Measurements from ENCODE around the gene RAI1. TPM values are rescaled to one million over a fixed set of nuclear protein-coding genes. Genes with fewer than 3 reads are reported as not detected.

The RAI1 gene
- total and polyA plus RNA-seq, 2 of the 13 experiments (the other 11 are each of a cell fraction or from before 2014, with no cell fraction given), result 3.4 to 5.2 TPM

DNA sequence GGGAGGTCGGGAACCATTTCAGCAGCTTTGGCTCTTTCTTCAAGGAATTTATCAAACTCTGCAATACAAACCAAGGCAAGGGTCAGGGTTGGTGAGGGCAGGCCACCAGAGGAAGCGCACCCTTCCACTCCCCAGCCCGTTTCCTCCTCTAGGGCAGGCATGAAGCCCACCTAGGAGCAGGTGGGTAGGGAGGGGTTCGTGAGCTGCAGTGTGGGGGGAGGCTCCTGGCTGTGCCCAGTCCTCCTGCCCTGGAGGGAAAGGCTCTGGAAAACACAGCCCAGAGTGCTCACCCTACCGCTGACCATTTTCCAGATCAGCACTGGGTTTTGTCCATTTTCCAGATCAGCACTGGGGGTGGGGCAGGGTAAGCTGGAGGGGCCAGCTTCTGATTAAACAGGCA lies 166.5 kb downstream of the RAI1 start:
- WGBS (ENCODE audit: low lambda C conversion rate), result 74% methylated on average over 2 of the region's 5 CpGs
- ChIA-PET POLR2A (interaction anchor here (6.4 kb wide), 1 partner anchor 10 kb away, joined by 51 read pairs; the partner anchor contains the start of gene SREBF1), CTCF (ENCODE audit: low intra/inter-chr PET ratio, low total read pairs) (no interaction called here)
- no peak overlapping the region for H3K4me2 ChIP-seq (ENCODE audit: low read depth, low read length)
- FAIRE-seq (no peak), DNase-seq (ENCODE audit: low spot score) (no peak), ATAC-seq (no peak)
- no peak overlapping the region for H3K9ac ChIP-seq (ENCODE audit: insufficient read depth, low read depth, low read length)
- H4K20me1 ChIP-seq (ENCODE audit: insufficient read depth, low read length), result no peaks in the 10 kb centered on the region
- H3K79me2 ChIP-seq (ENCODE audit: insufficient read depth, low read length), result no peaks in the 10 kb centered on the region
- H3K27ac ChIP-seq (ENCODE audit: extremely low read length, insufficient read depth, low read length), result no peak overlapping the region
- no peaks in the 10 kb centered on the region for H3K36me3 ChIP-seq (replicated peaks in 1 of 2; ENCODE audit: control insufficient read depth in 1 of 2, insufficient read depth in 2 of 2, low read length in 2 of 2)
- no peak for TF ChIP-seq AGO1 (IDR thresholded peaks at IDR 0.05; ENCODE audit: low read depth, low read length, poor library complexity, severe bottlenecking)
- H3K9me3 ChIP-seq (ENCODE audit: low read length), result no peaks in the 10 kb centered on the region
- intact Hi-C loops (cut with micrococcal nuclease; ENCODE audit: unreplicated experiment) (no loop called here), in situ Hi-C loops (cut with HindIII; ENCODE audit: extremely low pct_ligation_motif_present, low pct_unique_long_range_greater_than_20kb) (no loop called here)
- H3K4me1 ChIP-seq (ENCODE audit: insufficient read depth, low read length), result peaks cover 58% of the 10 kb centered on the region
- no peak overlapping the region for H3K4me3 ChIP-seq (replicated peaks in 1 of 3; ENCODE audit: insufficient read depth in 1 of 3, low read depth in 2 of 3, low read length in 3 of 3)
- BruUV-seq (replicated peaks), result no TSS peak
- no peak overlapping the region for H2AFZ ChIP-seq (ENCODE audit: low read length)
- no peaks in the 10 kb centered on the region; a peak in 1 of 5 replicates for H3K27me3 ChIP-seq (ENCODE audit: control insufficient read depth in 1 of 2, insufficient read depth in 2 of 2, low read length in 2 of 2)

DNA sequence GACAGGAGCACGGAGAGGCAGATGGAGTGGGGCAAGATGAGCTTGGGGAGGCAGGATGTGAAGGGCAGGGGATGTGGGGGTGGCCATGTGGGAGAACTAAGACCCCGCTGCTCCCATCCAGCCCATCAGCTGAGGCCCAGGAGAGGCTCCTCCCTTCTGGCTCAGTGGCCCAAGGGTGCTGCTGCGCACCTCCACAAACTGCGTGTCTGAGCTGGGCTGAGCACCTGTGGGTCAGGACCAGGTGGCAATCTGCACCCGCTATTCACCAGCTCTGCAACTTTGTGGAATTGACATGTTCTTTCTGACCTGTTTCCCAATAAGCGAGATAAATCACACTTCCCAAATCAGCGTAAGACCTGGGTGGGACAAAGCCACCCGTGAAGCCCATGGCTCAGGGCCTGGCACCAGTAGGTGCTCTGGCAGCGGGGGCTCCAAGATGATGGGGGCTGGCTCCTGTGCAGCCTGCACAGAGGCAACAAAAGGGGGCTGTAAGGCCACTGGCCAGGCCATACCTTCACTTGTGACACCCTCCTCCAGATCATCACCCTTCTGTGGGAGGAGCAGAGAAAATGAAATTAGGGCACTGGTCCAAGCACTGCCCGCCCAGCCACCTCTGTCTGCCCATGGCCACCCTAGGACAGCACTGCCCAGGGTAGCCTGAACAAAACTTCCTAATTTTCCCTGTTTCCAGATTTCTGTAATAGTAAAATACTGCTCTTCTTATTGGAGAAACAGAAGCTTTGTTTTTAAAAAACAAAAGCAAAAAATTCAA lies 167.2 kb downstream of the RAI1 start:
- POLR2A ChIA-PET, result interaction anchor here (1.3 to 6.4 kb wide), 4 partner anchors 8 to 21 kb away, joined by 4 to 51 read pairs (median 10); partner anchors contain the start of gene SREBF1
- H3K4me2 ChIP-seq (ENCODE audit: low read depth, low read length), result peak overlapping the region; percentile 40
- H3K9me3 ChIP-seq (ENCODE audit: low read length), result no peaks in the 10 kb centered on the region
- BruUV-seq (replicated peaks), result no TSS peak
- no peak overlapping the region for H3K27ac ChIP-seq (ENCODE audit: extremely low read length, insufficient read depth, low read length)
- H4K20me1 ChIP-seq (ENCODE audit: insufficient read depth, low read length), result no peaks in the 10 kb centered on the region
- no peaks in the 10 kb centered on the region for H3K36me3 ChIP-seq (replicated peaks in 1 of 2; ENCODE audit: control insufficient read depth in 1 of 2, insufficient read depth in 2 of 2, low read length in 2 of 2)
- no peaks in the 10 kb centered on the region for H3K79me2 ChIP-seq (ENCODE audit: insufficient read depth, low read length)
- CTCF ChIA-PET (ENCODE audit: low intra/inter-chr PET ratio, low total read pairs), result interaction anchor here (0.8 kb wide), 1 partner anchor 36 kb away, joined by 3 read pairs; no protein-coding TSS in a partner anchor
- DNase-seq (ENCODE audit: low spot score), result no peak
- no peak for FAIRE-seq
- H3K9ac ChIP-seq (ENCODE audit: insufficient read depth, low read depth, low read length), result no peak overlapping the region
- intact Hi-C loops (cut with micrococcal nuclease; ENCODE audit: unreplicated experiment), result no loop called here
- H3K4me3 ChIP-seq (replicated peaks in 1 of 3; ENCODE audit: insufficient read depth in 1 of 3, low read depth in 2 of 3, low read length in 3 of 3), result no peak overlapping the region
- H3K27me3 ChIP-seq (ENCODE audit: control insufficient read depth in 1 of 2, insufficient read depth in 2 of 2, low read length in 2 of 2), result no peaks in the 10 kb centered on the region; a peak in 1 of 5 replicates
- in situ Hi-C loops (cut with HindIII; ENCODE audit: extremely low pct_ligation_motif_present, low pct_unique_long_range_greater_than_20kb), result no loop called here
- WGBS (ENCODE audit: low lambda C conversion rate), result 84% methylated on average over 8 of the region's 10 CpGs
- H3K4me1 ChIP-seq (ENCODE audit: insufficient read depth, low read length), result peaks cover 50% of the 10 kb centered on the region
- no peak overlapping the region for H2AFZ ChIP-seq (ENCODE audit: low read length)
- no peak for ATAC-seq
- no peak for TF ChIP-seq NCOA2 (CRISPR knock-in tag; IDR thresholded peaks at IDR 0.05)
- no peak for TF ChIP-seq MYNN (CRISPR knock-in tag; IDR thresholded peaks at IDR 0.05; ENCODE audit: low read depth)
- no peak for TF ChIP-seq ZNF546 (CRISPR knock-in tag; conservative IDR thresholded peaks at IDR 0.05)
- TF ChIP-seq, protein P1, sequence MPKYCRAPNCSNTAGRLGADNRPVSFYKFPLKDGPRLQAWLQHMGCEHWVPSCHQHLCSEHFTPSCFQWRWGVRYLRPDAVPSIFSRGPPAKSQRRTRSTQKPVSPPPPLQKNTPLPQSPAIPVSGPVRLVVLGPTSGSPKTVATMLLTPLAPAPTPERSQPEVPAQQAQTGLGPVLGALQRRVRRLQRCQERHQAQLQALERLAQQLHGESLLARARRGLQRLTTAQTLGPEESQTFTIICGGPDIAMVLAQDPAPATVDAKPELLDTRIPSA (CRISPR knock-in tag; IDR thresholded peaks at IDR 0.05; ENCODE audit: borderline replicate concordance), result no peak
- TF ChIP-seq, protein P2, sequence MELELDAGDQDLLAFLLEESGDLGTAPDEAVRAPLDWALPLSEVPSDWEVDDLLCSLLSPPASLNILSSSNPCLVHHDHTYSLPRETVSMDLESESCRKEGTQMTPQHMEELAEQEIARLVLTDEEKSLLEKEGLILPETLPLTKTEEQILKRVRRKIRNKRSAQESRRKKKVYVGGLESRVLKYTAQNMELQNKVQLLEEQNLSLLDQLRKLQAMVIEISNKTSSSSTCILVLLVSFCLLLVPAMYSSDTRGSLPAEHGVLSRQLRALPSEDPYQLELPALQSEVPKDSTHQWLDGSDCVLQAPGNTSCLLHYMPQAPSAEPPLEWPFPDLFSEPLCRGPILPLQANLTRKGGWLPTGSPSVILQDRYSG (CRISPR knock-in tag; IDR thresholded peaks at IDR 0.05), result no peak
- no peak for TF ChIP-seq SMARCE1 (IDR thresholded peaks at IDR 0.05; ENCODE audit: borderline replicate concordance)
- no peak for TF ChIP-seq ZBTB21 (CRISPR knock-in tag; IDR thresholded peaks at IDR 0.05)
- TF ChIP-seq, protein P3, sequence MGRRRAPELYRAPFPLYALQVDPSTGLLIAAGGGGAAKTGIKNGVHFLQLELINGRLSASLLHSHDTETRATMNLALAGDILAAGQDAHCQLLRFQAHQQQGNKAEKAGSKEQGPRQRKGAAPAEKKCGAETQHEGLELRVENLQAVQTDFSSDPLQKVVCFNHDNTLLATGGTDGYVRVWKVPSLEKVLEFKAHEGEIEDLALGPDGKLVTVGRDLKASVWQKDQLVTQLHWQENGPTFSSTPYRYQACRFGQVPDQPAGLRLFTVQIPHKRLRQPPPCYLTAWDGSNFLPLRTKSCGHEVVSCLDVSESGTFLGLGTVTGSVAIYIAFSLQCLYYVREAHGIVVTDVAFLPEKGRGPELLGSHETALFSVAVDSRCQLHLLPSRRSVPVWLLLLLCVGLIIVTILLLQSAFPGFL (CRISPR knock-in tag; IDR thresholded peaks at IDR 0.05), result no peak
- TF ChIP-seq, protein P4, sequence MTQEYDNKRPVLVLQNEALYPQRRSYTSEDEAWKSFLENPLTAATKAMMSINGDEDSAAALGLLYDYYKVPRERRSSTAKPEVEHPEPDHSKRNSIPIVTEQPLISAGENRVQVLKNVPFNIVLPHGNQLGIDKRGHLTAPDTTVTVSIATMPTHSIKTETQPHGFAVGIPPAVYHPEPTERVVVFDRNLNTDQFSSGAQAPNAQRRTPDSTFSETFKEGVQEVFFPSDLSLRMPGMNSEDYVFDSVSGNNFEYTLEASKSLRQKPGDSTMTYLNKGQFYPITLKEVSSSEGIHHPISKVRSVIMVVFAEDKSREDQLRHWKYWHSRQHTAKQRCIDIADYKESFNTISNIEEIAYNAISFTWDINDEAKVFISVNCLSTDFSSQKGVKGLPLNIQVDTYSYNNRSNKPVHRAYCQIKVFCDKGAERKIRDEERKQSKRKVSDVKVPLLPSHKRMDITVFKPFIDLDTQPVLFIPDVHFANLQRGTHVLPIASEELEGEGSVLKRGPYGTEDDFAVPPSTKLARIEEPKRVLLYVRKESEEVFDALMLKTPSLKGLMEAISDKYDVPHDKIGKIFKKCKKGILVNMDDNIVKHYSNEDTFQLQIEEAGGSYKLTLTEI (CRISPR knock-in tag; conservative IDR thresholded peaks at IDR 0.05), result no peak
- TF ChIP-seq SMYD3 (CRISPR knock-in tag; IDR thresholded peaks at IDR 0.05), result no peak
- TF ChIP-seq PRPF4 (IDR thresholded peaks at IDR 0.05; ENCODE audit: low read depth, low read length, poor library complexity, severe bottlenecking), result no peak

All from HepG2 (cell line).